ENCODE data around the gene NMNAT1.

- TF ChIP-seq CTCF (IDR thresholded peaks at IDR 0.05) (no peak), POLR2A (IDR thresholded peaks at IDR 0.05) (no peak)
Observed at GRCh38 chr1:9929431-9930385, 13.6 kb upstream of the NMNAT1 start.

Data from ovary (tissue), 3 donors.